ENCODE results near the gene SCYL1.

DNA sequence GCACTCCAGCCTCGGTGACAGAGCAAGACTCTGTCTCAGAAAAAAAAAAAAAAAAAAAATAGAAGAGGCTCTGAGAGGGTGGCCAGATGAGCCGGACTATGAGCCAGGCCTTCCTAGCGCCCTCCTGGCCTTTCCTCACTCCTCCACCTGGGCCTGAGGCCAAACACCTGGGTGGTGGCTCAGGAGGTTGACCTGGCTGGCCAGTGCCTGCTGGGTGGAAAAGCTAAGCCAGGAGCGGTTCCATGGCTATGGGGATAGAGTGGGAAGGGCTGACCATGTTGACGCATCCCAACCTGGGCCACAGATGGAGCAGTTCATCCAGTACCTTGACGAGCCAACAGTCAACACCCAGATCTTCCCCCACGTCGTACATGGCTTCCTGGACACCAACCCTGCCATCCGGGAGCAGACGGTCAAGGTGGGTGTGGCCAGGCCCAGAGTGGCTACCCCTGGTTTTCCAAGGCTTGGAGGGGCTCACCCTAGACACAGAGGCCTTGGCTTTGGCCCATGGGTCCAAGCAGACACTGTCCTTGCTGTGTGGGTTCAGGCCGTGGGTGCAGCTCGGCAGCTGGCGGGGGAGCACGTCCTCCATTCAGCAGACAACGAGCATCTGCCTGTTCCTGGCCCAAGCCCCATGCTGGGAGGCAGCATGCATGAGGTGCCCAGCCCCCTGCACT, 7.6 kb downstream of the SCYL1 start:
- TF ChIP-seq POLR2AphosphoS5 (IDR thresholded peaks at IDR 0.05), result no peak
- TF ChIP-seq, protein P1, sequence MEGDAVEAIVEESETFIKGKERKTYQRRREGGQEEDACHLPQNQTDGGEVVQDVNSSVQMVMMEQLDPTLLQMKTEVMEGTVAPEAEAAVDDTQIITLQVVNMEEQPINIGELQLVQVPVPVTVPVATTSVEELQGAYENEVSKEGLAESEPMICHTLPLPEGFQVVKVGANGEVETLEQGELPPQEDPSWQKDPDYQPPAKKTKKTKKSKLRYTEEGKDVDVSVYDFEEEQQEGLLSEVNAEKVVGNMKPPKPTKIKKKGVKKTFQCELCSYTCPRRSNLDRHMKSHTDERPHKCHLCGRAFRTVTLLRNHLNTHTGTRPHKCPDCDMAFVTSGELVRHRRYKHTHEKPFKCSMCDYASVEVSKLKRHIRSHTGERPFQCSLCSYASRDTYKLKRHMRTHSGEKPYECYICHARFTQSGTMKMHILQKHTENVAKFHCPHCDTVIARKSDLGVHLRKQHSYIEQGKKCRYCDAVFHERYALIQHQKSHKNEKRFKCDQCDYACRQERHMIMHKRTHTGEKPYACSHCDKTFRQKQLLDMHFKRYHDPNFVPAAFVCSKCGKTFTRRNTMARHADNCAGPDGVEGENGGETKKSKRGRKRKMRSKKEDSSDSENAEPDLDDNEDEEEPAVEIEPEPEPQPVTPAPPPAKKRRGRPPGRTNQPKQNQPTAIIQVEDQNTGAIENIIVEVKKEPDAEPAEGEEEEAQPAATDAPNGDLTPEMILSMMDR (IDR thresholded peaks at IDR 0.05), result no peak
